Measurements from ENCODE around the gene SLC12A1.

The SLC12A1 gene

GRCh38 chr15:48332642-48333034 lies 126.5 kb downstream of the SLC12A1 start:
- DNase-seq (ENCODE audit: low spot score) = no peak
- TF ChIP-seq CTCF (IDR thresholded peaks at IDR 0.05; ENCODE audit: extremely low read depth, insufficient read depth, missing control alignments) = no peak
- in situ Hi-C loops (cut with MboI; ENCODE audit: low pct_unique_long_range_greater_than_20kb, low sequenced_read_pairs, unreplicated experiment) = no loop called here

GRCh38 chr15:48333540-48333939 lies 127.4 kb downstream of the SLC12A1 start:
- no peak for TF ChIP-seq CTCF (IDR thresholded peaks at IDR 0.05; ENCODE audit: extremely low read depth, insufficient read depth, missing control alignments)
- DNase-seq (ENCODE audit: low spot score) = no peak
- in situ Hi-C loops (cut with MboI; ENCODE audit: low pct_unique_long_range_greater_than_20kb, low sequenced_read_pairs, unreplicated experiment) = no loop called here

- DNase-seq (ENCODE audit: low spot score) = no peak
- in situ Hi-C loops (cut with MboI; ENCODE audit: low pct_unique_long_range_greater_than_20kb, low sequenced_read_pairs, unreplicated experiment) = no loop called here
- TF ChIP-seq CTCF (IDR thresholded peaks at IDR 0.05; ENCODE audit: extremely low read depth, insufficient read depth, missing control alignments) = no peak
Observed at GRCh38 chr15:48334260-48334659, 128.2 kb downstream of the SLC12A1 start.

- in situ Hi-C loops (cut with MboI; ENCODE audit: low pct_unique_long_range_greater_than_20kb, low sequenced_read_pairs, unreplicated experiment) = no loop called here
- peak; percentile 48 for TF ChIP-seq CTCF (IDR thresholded peaks at IDR 0.05; ENCODE audit: extremely low read depth, insufficient read depth, missing control alignments)
- no peak for DNase-seq (ENCODE audit: low spot score)
Observed at GRCh38 chr15:48336940-48337339, 130.8 kb downstream of the SLC12A1 start.

- TF ChIP-seq CTCF (IDR thresholded peaks at IDR 0.05; ENCODE audit: extremely low read depth, insufficient read depth, missing control alignments) = no peak
- in situ Hi-C loops (cut with MboI; ENCODE audit: low pct_unique_long_range_greater_than_20kb, low sequenced_read_pairs, unreplicated experiment) = no loop called here
- DNase-seq (ENCODE audit: low spot score) = no peak
Observed at GRCh38 chr15:48337607-48338006, 131.5 kb downstream of the SLC12A1 start.

- in situ Hi-C loops (cut with MboI; ENCODE audit: low pct_unique_long_range_greater_than_20kb, low sequenced_read_pairs, unreplicated experiment) = no loop called here
- DNase-seq (ENCODE audit: low spot score) = no peak
- no peak for TF ChIP-seq CTCF (IDR thresholded peaks at IDR 0.05; ENCODE audit: extremely low read depth, insufficient read depth, missing control alignments)
Observed at GRCh38 chr15:48340111-48340510, 134.0 kb downstream of the SLC12A1 start.

GRCh38 chr15:48343865-48344264 lies 137.8 kb downstream of the SLC12A1 start:
- in situ Hi-C loops (cut with MboI; ENCODE audit: low pct_unique_long_range_greater_than_20kb, low sequenced_read_pairs, unreplicated experiment) = no loop called here
- TF ChIP-seq CTCF (IDR thresholded peaks at IDR 0.05; ENCODE audit: extremely low read depth, insufficient read depth, missing control alignments) = no peak
- DNase-seq (ENCODE audit: low spot score) = no peak
